Prostate gland (tissue), 2 donors: Measurements from ENCODE around the gene RGS7. TPM values are rescaled to one million over a fixed set of nuclear protein-coding genes. Genes with fewer than 3 reads are reported as not detected.

Experiments
- DNase-seq: peaks from one replicate; pipeline ENCODE4 v3.0.0-alpha.2; 2019; ENCODE audit warnings: low spot score
- H3K27ac ChIP-seq, 2 donors: fragments of 200-600 bp; sonication (generic); 2 replicates each; pipeline ENCODE4 v1.5.1; 2017 to 2019
- H3K27me3 ChIP-seq: fragments of 200-600 bp; sonication (generic); replicated peaks from 2 replicates; pipeline ENCODE4 v1.5.1; 2019; ENCODE audit not compliant: insufficient read depth
- H3K36me3 ChIP-seq, 2 donors: fragments of 200-600 bp; sonication (generic); 1 replicate in 1 of 2; 2 replicates in 1 of 2; pipeline versions ENCODE4 v1.5.1 to v1.8.1; 2017 to 2019
- H3K4me1 ChIP-seq: fragments of 200-600 bp; sonication (generic); replicated peaks from 2 replicates; pipeline ENCODE4 v1.5.1; 2019
- H3K4me3 ChIP-seq, 2 donors: fragments of 200-600 bp; sonication (generic); 2 replicates each; pipeline ENCODE4 v1.5.1; 2017 to 2019
- H3K9me3 ChIP-seq: fragments of 200-600 bp; sonication (generic); 2 replicates; pipeline ENCODE4 v1.5.1; 2017
- CTCF ChIP-seq, 4 experiments: fragments of 200-600 bp in 2 of 4; fragments of 450-650 bp in 2 of 4; sonication (generic) in 2 of 4; IDR thresholded peaks; 1 replicate in 3 of 4; 2 replicates in 1 of 4; pipeline ENCODE4 v1.5.1; 2016 to 2019; ENCODE audit warnings: antibody characterized with exemption in 4 of 4, mild to moderate bottlenecking in 2 of 4, moderate library complexity in 2 of 4
- POLR2A ChIP-seq: fragments of 450-650 bp; IDR thresholded peaks from one replicate; pipeline ENCODE4 v1.6.1; 2016; ENCODE audit warnings: antibody characterized with exemption, mild to moderate bottlenecking
- POLR2AphosphoS5 ChIP-seq: sonication (generic); formaldehyde crosslinking; IDR thresholded peaks from one replicate; pipeline ENCODE4 v1.6.1; 2017; ENCODE audit warnings: antibody characterized with exemption
- WGBS: methylation state at CpG from one replicate; pipeline ENCODE4 v1.1.5; 2018; 5-methylcytosine and 5-hydroxymethylcytosine counted together
- intact Hi-C: fragments of 100-400 bp; cut with DNase I; formaldehyde crosslinking; loops from one replicate; pipeline ENCODE4 v1.14.2; 2022
- total RNA-seq, 2 donors: library from RNA; depleted of rRNA; stranded (reverse); fragments of >200 nt; gene quantifications; one replicate each; pipeline ENCODE4 v1.1.0, GENCODE V29; 2016

RGS7 gene
- total RNA-seq, 2 donors from 2014 or later = 0.32 to 1.3 TPM

GRCh38 chr1:241125286-241125685, 231.7 kb downstream of the RGS7 start:
- TF ChIP-seq CTCF (IDR thresholded peaks at IDR 0.05) (no peak), POLR2AphosphoS5 (no peak), POLR2A (no peak)
- Histone ChIP-seq H3K27ac (no peak overlapping the region), H3K4me1 (no peaks in the 10 kb centered on the region), H3K4me3 (no peak overlapping the region), H3K27me3 (no peaks in the 10 kb centered on the region), H3K36me3 (no peaks in the 10 kb centered on the region), H3K9me3 (no peaks in the 10 kb centered on the region)
- no peak for DNase-seq
- 87% methylated on average over 2 of the region's 2 CpGs for WGBS
- intact Hi-C loops = no loop called here

GRCh38 chr1:241118049-241118448, 239.0 kb downstream of the RGS7 start:
- no peaks in the 10 kb centered on the region for H3K27me3 ChIP-seq
- 46% methylated on average over 3 of the region's 3 CpGs for WGBS
- no peaks in the 10 kb centered on the region for H3K36me3 ChIP-seq
- no peak overlapping the region for H3K4me3 ChIP-seq
- no peak overlapping the region for H3K27ac ChIP-seq
- no peaks in the 10 kb centered on the region for H3K9me3 ChIP-seq
- H3K4me1 ChIP-seq = no peaks in the 10 kb centered on the region
- no peak for DNase-seq
- no peak for TF ChIP-seq POLR2AphosphoS5
- no peak for TF ChIP-seq CTCF (IDR thresholded peaks at IDR 0.05)
- TF ChIP-seq POLR2A = no peak
- intact Hi-C loops = no loop called here

GRCh38 chr1:241115784-241116183, 241.2 kb downstream of the RGS7 start:
- Histone ChIP-seq H3K27ac (no peak overlapping the region), H3K4me1 (no peaks in the 10 kb centered on the region), H3K4me3 (no peak overlapping the region), H3K9me3 (no peaks in the 10 kb centered on the region), H3K27me3 (no peaks in the 10 kb centered on the region), H3K36me3 (no peaks in the 10 kb centered on the region)
- TF ChIP-seq POLR2A = no peak
- TF ChIP-seq CTCF (IDR thresholded peaks at IDR 0.05) = no peak
- no peak for DNase-seq
- WGBS = 85% methylated on average over 5 of the region's 5 CpGs
- intact Hi-C loops = no loop called here

- no peak overlapping the region for H3K27ac ChIP-seq
- DNase-seq = no peak
- intact Hi-C loops = no loop called here
- 38% methylated on average over 1 of the region's 1 CpG for WGBS
- no peaks in the 10 kb centered on the region for H3K4me1 ChIP-seq
- H3K36me3 ChIP-seq = no peaks in the 10 kb centered on the region
- no peaks in the 10 kb centered on the region for H3K27me3 ChIP-seq
- H3K9me3 ChIP-seq = no peaks in the 10 kb centered on the region
- no peak for TF ChIP-seq POLR2A
- TF ChIP-seq POLR2AphosphoS5 = no peak
- no peak for TF ChIP-seq CTCF (IDR thresholded peaks at IDR 0.05)
- H3K4me3 ChIP-seq = no peak overlapping the region
Observed at GRCh38 chr1:241114699-241115233, 242.2 kb downstream of the RGS7 start.

- no peak for TF ChIP-seq POLR2A
- no peak for TF ChIP-seq CTCF (IDR thresholded peaks at IDR 0.05)
- TF ChIP-seq POLR2AphosphoS5 = no peak
- no peaks in the 10 kb centered on the region for H3K36me3 ChIP-seq
- DNase-seq = no peak
- H3K4me1 ChIP-seq = no peaks in the 10 kb centered on the region
- H3K27ac ChIP-seq = no peak overlapping the region
- no peak overlapping the region for H3K4me3 ChIP-seq
- no peaks in the 10 kb centered on the region for H3K9me3 ChIP-seq
- 55% methylated on average over 5 of the region's 5 CpGs for WGBS
- H3K27me3 ChIP-seq = no peaks in the 10 kb centered on the region
- intact Hi-C loops = no loop called here
Observed at GRCh38 chr1:241113557-241113956, 243.4 kb downstream of the RGS7 start.
